CMK (cell line): Measurements from ENCODE around the gene AP2A1.
"Not testable (repeated sequence)": the region's sequence is repeated elsewhere in the genome, so short reads cannot be mapped to it uniquely, and the experiment has no call there.

Source experiments
- DNase-seq: peaks from one replicate; pipeline ENCODE4 v3.0.0-alpha.2; 2010; ENCODE audit warnings: low read depth

The AP2A1 gene

GRCh38 chr19:49766930-49767299 lies at the start of gene AP2A1:
AP2A1 (plus strand) TSS chr19:49767001; CDS start chr19:49767134, 133 bp downstream.
- no peak for DNase-seq

GRCh38 chr19:49718511-49718910 lies 48.3 kb upstream of the AP2A1 start:
- DNase-seq: no peak

- no peak for DNase-seq
Observed at GRCh38 chr19:49718991-49719390, 47.8 kb upstream of the AP2A1 start.

DNA sequence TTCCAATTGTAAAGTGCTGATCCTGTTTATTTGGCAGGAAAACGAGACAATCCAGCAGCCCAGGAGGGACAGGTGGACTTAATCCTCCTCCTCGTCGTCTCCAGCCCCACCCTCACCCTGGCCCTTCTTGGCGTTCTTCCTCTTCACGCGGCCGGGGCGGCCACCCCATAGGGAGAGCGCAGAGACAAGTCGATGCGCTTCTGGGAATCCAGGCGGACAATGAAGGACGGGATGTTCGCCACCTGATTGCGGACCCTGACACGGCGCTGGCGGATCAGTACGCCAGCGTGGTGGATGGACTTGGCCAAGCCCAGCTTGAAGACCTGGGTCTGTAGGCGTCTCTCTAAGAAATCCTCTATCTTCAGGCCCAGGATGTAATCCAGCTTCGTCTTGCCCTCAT lies 47.4 kb upstream of the AP2A1 start:
- DNase-seq: not testable (repeated sequence)

DNA sequence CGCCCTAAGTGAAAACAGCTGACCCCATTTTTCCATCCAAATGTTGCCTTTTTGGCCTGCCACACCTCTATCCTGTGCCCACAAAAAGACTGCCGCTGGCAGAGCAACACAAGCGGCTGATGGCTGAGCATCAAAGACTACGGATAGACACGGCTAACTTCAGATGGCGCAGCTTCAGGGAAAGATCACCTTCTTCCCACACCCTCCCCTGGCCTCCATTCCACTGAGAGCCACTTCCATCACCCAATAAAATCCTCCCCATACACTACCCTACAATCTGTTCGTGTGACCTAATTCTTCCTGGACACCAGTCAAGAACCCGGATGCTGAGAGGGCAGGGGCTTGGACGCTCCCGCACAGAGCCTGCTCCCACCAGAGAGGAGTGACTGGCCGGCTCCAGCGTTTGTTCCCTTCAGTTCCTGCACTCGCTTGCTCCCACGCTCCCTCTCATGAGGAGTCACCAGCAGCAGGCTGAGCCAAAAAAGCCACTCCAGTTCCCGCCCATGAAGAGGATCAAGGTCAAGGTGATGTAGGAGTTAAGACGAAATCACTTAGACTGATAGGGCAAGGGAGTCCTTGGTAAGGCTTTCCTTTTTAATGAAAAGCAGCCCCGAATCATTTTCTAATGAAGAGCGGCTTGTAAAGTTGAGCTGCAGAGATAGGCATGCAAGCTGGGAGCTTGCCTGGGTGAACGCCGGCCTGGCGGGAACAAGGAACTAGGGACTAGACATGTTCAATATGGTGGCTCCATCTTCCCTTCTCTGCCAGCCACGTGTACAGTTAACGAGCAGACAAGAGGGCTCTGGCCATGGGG lies 39.4 kb upstream of the AP2A1 start:
- no peak for DNase-seq

- DNase-seq: no peak
Observed at GRCh38 chr19:49730166-49730565, 36.6 kb upstream of the AP2A1 start.

DNA sequence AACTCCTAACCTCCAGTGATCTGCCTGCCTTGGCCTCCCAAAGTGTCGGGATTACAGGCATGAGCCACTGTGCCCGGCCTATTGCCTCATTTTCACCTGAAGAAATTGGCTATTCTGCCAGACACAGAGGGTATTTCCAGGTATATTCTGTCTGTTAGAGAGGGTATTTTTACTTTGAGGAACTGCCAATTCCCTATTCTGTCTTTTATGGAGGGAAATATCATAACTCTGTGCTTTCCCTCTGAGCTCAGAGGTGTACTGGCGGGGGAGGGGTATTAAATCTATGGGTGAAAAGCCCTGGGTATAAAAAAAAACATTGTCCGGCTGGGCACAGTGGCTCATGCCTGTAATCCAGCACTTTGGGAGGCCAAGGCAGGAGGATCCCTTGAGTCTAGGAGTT lies 28.5 kb upstream of the AP2A1 start:
- DNase-seq: no peak

DNA sequence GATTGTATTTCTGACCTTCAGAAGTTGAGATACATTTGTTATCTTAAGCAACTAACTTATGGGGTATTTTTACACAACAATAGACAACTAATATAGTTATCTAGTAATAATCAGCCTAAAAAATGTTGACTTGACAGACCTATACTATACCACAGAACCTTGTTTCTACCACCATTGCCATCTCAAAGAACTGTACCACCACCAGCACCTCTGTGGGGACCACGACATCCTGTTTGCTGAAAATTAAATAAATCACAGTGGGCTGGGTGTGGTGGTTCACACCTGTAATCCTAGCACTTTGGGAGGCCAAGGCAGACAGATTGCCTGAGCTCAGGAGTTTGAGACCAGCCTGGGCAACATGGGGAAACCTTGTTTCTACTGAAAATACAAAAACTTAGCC lies 27.7 kb upstream of the AP2A1 start:
- DNase-seq: no peak

GRCh38 chr19:49739933-49740332 lies 26.9 kb upstream of the AP2A1 start:
- no peak for DNase-seq

DNA sequence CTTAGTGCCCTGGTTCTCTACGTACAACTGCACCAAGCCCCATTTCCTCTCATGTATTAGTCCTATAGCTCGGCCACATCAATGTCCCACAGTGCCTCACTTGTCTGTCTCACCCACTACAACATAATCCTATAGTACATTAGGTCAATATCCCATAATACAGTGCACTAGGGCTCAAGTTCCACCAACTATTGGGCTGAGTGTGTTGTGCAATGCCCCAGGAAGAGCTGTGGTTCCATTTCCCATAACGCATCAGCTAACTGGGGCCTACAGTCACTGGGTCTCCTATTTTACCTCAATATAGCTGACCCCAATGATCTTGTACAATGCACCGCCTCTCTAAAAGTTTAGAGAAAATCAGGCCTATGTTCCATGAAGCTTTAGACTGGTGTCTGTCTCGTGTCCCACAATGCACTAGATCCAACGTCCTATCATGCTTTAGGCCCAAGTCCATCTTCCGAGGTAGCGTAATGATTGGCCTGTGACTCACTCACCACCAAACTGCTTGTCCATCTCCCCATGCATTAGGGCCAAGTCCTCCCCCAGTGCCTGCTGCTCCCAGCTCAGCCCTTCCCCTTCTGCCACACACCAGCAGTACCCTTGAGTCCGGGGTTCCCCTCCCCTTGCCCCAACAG lies 25.5 kb upstream of the AP2A1 start:
- DNase-seq: no peak

GRCh38 chr19:49744946-49745381 lies 21.8 kb upstream of the AP2A1 start:
- DNase-seq: no peak

DNA sequence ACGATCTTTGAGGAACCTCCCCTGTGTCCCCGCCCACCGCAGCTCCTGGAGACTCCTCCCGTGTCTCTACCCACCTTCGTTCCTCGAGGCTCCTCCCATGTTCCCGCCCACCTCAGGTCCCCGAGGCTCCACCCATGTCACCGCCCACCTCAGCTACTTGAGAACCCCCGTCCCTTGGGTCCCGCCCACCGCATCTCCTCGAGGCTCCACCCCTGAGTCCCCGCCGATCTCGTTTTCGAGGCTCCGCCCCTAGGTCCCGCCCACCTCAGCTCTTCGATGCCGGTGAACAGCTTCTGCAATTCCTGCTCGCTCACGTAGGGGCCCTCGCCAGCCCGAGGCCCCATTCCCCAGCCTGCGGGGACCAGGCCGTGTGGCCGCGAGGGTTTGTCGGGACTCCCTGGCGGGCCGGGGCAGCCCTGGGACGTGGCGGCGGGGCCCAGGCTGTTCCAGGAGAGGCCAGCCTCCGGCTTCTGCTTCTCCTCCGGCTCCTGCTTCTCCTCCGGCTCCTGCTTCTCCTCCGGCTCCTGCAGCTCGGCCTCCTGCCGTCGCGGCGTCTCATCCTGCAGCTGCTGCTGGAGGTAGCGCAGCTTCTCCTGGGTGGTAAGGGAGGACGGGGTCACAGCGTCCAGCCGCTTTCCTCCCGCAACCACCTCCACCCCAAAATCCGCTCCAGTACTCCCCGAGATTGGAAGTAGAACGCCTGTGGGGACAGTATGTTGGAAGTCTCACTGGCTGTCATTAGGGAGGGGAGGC lies 20.4 kb upstream of the AP2A1 start:
- DNase-seq: peak; percentile 96

DNA sequence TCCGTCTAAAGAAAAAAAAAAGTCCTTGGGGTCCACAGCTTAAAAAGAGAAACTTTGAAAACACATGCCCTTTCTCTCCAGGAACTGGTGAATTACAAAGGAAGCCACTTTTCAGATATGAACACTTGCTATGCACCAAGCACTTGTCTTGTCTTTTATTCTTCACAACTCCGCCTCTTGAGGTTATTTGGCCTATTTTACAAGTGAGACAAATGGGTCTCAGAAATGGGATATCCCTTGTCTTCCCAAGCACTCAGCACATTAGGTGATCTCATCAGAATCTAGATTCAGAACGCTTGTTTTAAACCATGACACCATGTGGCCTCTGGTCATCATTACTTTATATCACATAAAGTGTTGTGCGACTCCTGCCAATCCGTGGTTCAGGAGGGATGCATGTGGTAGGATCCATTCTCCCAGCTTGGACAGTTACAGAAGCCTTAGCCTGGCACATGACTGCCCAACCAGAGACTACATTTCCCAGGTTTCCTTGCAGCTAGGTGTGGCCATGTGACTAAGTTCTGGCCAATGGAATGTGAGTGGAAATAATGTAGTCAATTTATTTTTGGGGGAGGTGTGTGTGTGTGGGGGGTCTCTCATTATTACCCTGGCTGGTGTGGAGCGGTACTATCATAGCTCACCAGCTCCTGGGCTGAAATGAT lies 17.6 kb upstream of the AP2A1 start:
- no peak for DNase-seq

- DNase-seq: no peak
Observed at GRCh38 chr19:49749771-49750170, 17.0 kb upstream of the AP2A1 start.

GRCh38 chr19:49752701-49753100 lies 14.1 kb upstream of the AP2A1 start:
- no peak for DNase-seq

DNA sequence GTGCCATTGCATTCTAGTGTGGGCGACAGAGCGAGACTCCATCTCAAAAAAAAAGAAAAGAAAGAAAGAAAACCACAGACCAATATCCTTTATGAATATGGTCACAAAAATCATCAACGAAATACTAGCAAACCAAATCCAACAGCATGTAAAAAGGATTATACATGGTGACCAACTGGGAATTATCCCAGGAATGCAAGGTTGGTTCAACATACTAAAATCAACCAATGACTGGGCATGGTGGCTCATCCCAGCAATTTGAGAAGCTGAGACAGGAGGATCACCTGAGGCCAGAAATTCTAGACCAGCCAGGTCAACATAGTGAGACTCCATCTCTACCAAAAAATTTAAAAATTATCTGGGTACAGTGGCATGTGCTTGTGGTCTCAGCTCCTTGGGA lies 10.8 kb upstream of the AP2A1 start:
- DNase-seq: no peak

GRCh38 chr19:49758292-49758691 lies 8.5 kb upstream of the AP2A1 start:
- no peak for DNase-seq

DNA sequence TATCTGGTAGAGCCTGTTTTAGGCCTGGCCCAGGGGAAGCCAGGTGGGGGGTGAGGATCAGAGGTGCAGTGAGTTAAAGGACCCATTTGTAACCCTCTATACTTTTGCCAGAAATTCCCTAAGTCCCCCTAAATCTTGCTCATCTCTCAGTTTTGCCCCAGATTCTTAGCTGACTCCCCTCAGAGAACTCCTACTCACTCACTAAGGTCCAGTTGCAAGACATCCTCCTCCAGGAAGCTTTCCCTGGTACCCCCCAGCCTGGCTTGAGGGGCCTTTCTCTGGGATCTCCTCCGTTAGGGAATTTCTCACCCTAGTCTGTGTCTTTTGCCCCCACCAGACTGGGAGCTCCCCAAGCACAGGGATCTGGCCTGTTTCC lies 5.6 kb upstream of the AP2A1 start:
- no peak for DNase-seq

DNA sequence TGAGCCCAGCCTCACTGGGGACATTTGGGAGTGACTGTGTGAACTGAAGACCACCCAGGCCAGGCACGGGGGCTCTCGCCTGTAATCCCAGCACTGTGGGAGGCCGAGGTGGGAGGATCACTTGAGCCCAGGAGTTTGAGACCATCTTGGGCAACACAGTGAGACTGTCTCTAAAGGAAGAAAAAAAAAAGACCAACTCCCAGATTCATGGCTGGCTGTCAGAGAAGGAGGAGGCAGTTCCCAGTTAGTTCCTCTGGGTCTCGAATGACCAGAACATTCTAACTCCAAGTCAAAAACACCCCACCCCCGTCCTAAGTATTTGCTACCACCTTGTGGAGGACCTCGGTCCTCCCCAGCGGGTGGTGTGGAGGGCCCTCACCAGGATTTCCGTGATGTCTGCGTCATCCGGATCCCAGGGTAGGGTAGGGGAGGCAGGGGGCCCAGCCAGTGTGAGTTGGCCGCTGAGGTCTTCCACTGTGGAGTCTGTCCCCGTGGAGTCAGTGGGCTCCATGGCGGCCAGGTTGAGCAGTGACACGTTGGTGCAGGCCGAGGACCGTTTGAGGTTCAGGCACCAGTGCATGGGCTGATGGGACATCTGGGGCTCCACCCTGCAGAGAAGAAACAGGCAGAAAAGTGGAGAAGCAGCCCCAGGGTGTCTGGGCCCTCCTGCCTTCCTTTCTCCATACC lies 5.0 kb upstream of the AP2A1 start:
- DNase-seq: no peak

- no peak for DNase-seq
Observed at GRCh38 chr19:49763230-49763629, 3.6 kb upstream of the AP2A1 start, which contains the start of gene TSKS. TSKS (minus strand) TSS chr19:49763306; CDS start chr19:49763247, 59 bp downstream.

DNA sequence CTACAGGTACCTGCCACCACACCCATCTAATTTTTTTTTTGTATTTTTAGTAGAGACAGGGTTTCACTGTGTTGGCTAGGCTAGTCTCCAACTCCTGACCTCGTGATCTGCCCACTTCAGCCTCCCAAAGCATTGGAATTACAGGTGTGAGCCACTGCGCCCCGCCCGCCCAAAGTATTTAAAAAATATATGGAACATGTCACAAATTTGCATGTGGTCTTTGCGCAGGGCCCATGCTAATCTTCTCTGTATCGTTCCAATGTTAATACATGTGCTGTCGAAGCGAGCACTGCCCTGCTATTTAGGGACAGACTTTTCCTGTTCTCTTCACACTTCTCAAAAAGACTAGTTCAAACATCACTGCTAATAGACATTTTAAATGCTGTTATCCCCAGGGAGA lies 2.5 kb upstream of the AP2A1 start:
- no peak for DNase-seq
